Adrenal gland (tissue), 5 donors: ENCODE results near the gene PIAS4.

Experiments used
- CTCF ChIP-seq, 6 experiments: fragments of 450-650 bp in 4 of 6; fragments of 200-600 bp in 2 of 6; sonication (generic) in 1 of 6; IDR thresholded peaks; 1 replicate in 5 of 6; 2 replicates in 1 of 6; pipeline versions ENCODE4 v1.5.1 to v1.8.0; 2016 to 2021; ENCODE audit warnings: antibody characterized with exemption in 6 of 6, mild to moderate bottlenecking in 2 of 6, moderate library complexity in 1 of 6
- POLR2A ChIP-seq, 2 donors: fragments of 450-650 bp; IDR thresholded peaks; one replicate each; pipeline ENCODE4 v1.6.1; 2017; ENCODE audit warnings: antibody characterized with exemption in 2 of 2, mild to moderate bottlenecking in 2 of 2, moderate library complexity in 1 of 2
- donor health status: DM: no; HTN: no; CAD: no.

GRCh38 chr19:4045597-4046361 is 38.2 kb downstream of the PIAS4 start:
- TF ChIP-seq CTCF (IDR thresholded peaks at IDR 0.05), result no peak
- TF ChIP-seq POLR2A (IDR thresholded peaks at IDR 0.05), result no peak
